ENCODE data around the gene JAG2.

DNA sequence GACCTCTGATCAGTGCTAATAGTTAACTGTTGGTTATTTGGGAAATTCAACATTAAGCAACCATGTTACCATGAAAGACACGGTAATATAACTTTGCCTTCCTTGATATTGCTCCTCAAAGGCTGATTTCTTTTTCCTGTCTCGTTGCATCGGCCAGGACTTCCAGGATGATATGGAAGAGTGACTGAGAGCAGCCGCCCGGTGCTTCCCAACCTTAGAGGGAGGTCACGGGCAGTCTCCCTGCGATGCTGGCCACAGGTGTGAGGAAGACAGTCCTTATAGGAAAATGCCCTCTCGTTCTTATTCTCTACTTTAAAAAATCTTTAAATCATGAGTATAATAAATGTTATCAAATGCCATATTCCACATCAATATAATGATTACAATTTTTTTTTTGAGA, 70.3 kb downstream of the JAG2 start:
- no peak for TF ChIP-seq POLR2A (IDR thresholded peaks at IDR 0.05)
- TF ChIP-seq, protein P1, sequence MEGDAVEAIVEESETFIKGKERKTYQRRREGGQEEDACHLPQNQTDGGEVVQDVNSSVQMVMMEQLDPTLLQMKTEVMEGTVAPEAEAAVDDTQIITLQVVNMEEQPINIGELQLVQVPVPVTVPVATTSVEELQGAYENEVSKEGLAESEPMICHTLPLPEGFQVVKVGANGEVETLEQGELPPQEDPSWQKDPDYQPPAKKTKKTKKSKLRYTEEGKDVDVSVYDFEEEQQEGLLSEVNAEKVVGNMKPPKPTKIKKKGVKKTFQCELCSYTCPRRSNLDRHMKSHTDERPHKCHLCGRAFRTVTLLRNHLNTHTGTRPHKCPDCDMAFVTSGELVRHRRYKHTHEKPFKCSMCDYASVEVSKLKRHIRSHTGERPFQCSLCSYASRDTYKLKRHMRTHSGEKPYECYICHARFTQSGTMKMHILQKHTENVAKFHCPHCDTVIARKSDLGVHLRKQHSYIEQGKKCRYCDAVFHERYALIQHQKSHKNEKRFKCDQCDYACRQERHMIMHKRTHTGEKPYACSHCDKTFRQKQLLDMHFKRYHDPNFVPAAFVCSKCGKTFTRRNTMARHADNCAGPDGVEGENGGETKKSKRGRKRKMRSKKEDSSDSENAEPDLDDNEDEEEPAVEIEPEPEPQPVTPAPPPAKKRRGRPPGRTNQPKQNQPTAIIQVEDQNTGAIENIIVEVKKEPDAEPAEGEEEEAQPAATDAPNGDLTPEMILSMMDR (IDR thresholded peaks at IDR 0.05) = no peak
